DOHH2 (cell line): ENCODE data around the gene ATP10A.

Experiments used
- H3F3A ChIP-seq: fragments of 200-600 bp; sonication (generic), shearing (Covaris generic); 2 replicates; pipeline ENCODE4 v1.6.0; 2016; ENCODE audit warnings: antibody characterized with exemption, mild to moderate bottlenecking; ENCODE audit not compliant: control insufficient read depth, insufficient read depth
- H3K27ac ChIP-seq: fragments of 200-600 bp; sonication (generic); 2 replicates; pipeline ENCODE4 v1.5.1; 2014; ENCODE audit warnings: low read depth, mild to moderate bottlenecking, low read length, moderate library complexity
- H3K27me3 ChIP-seq: fragments of 200-600 bp; sonication (generic); 2 replicates; pipeline ENCODE4 v1.6.1; 2014; ENCODE audit warnings: mild to moderate bottlenecking, low read length, mixed read lengths; ENCODE audit not compliant: control insufficient read depth
- H3K36me3 ChIP-seq: fragments of 200-600 bp; sonication (generic); 2 replicates; pipeline ENCODE4 v1.6.1; 2014; ENCODE audit warnings: mild to moderate bottlenecking, low read length, moderate library complexity, mixed read lengths; ENCODE audit not compliant: control insufficient read depth
- H3K4me1 ChIP-seq: fragments of 200-600 bp; sonication (generic); 2 replicates; pipeline ENCODE4 v1.6.1; 2014; ENCODE audit warnings: mild to moderate bottlenecking, low read length, mixed read lengths; ENCODE audit not compliant: control insufficient read depth
- H3K4me2 ChIP-seq: fragments of 200-600 bp; sonication (generic); 2 replicates; pipeline ENCODE4 v1.6.0; 2014; ENCODE audit warnings: mild to moderate bottlenecking, low read length, moderate library complexity
- H3K4me3 ChIP-seq: fragments of 200-600 bp; sonication (generic); 2 replicates; pipeline ENCODE4 v1.5.1; 2014; ENCODE audit warnings: mild to moderate bottlenecking, low read length, mixed read lengths
- H3K79me2 ChIP-seq: fragments of 200-600 bp; sonication (generic); 2 replicates; pipeline ENCODE4 v1.6.1; 2014; ENCODE audit warnings: mild to moderate bottlenecking, low read length, mixed read lengths; ENCODE audit not compliant: control insufficient read depth
- H3K9me2 ChIP-seq: fragments of 200-600 bp; sonication (generic); replicated peaks from 2 replicates; pipeline ENCODE4 v1.6.1; 2014; ENCODE audit warnings: mild to moderate bottlenecking, low read length, mixed read lengths; ENCODE audit not compliant: control insufficient read depth
- H3K9me3 ChIP-seq: fragments of 200-600 bp; sonication (generic); 2 replicates; pipeline ENCODE4 v1.6.1; 2014; ENCODE audit warnings: antibody characterized with exemption, low read length, mixed read lengths; ENCODE audit not compliant: control insufficient read depth, insufficient read depth
- H4K20me1 ChIP-seq: fragments of 200-600 bp; sonication (generic); 2 replicates; pipeline ENCODE4 v1.6.0; 2014; ENCODE audit warnings: low read depth, mild to moderate bottlenecking, antibody characterized with exemption, low read length, moderate library complexity; ENCODE audit not compliant: control insufficient read depth, insufficient read depth
- CTCF ChIP-seq: fragments of 200-600 bp; sonication (generic); IDR thresholded peaks from one replicate; pipeline ENCODE4 v1.5.1; 2014; ENCODE audit warnings: antibody characterized with exemption, mild to moderate bottlenecking, low read depth, low read length; ENCODE audit not compliant: poor library complexity, severe bottlenecking
- EZH2phosphoT487 ChIP-seq: fragments of 200-600 bp; sonication (generic); IDR thresholded peaks from 2 replicates; pipeline ENCODE4 v1.6.1; 2017; ENCODE audit warnings: borderline replicate concordance, mild to moderate bottlenecking, antibody characterized with exemption, low read length, moderate library complexity, mixed read lengths

Gene ATP10A

GRCh38 chr15:25770031-25770430 is 93.1 kb downstream of the ATP10A start:
- H3K27me3 ChIP-seq: no peaks in the 10 kb centered on the region
- no peaks in the 10 kb centered on the region for H3K36me3 ChIP-seq
- H3K9me3 ChIP-seq: peaks cover 41% of the 10 kb centered on the region; the same call in 1 of the 2 replicates
- no peak overlapping the region for H3K4me2 ChIP-seq
- no peak overlapping the region for H3K4me3 ChIP-seq
- H3K4me1 ChIP-seq: no peaks in the 10 kb centered on the region
- H3F3A ChIP-seq: no peaks in the 10 kb centered on the region
- no peak for TF ChIP-seq EZH2phosphoT487
- no peak for TF ChIP-seq CTCF
- H4K20me1 ChIP-seq: no peaks in the 10 kb centered on the region
- no peak overlapping the region for H3K27ac ChIP-seq
- no peaks in the 10 kb centered on the region for H3K9me2 ChIP-seq
- no peaks in the 10 kb centered on the region for H3K79me2 ChIP-seq

- Histone ChIP-seq H3K27me3 (no peaks in the 10 kb centered on the region), H3K36me3 (no peaks in the 10 kb centered on the region), H3K4me3 (no peak overlapping the region), H3K4me1 (no peaks in the 10 kb centered on the region), H3F3A (no peaks in the 10 kb centered on the region), H3K9me2 (no peaks in the 10 kb centered on the region), H3K27ac (no peak overlapping the region), H3K79me2 (no peaks in the 10 kb centered on the region), H3K4me2 (no peak overlapping the region), H4K20me1 (no peaks in the 10 kb centered on the region), H3K9me3 (peaks cover 45% of the 10 kb centered on the region; the same call in 1 of the 2 replicates)
- TF ChIP-seq CTCF: no peak
- TF ChIP-seq EZH2phosphoT487: no peak
Observed at GRCh38 chr15:25768271-25768670, 94.9 kb downstream of the ATP10A start.

GRCh38 chr15:25767356-25768151 is 95.6 kb downstream of the ATP10A start:
- no peaks in the 10 kb centered on the region for H4K20me1 ChIP-seq
- no peaks in the 10 kb centered on the region for H3K36me3 ChIP-seq
- no peaks in the 10 kb centered on the region for H3K4me1 ChIP-seq
- TF ChIP-seq CTCF: no peak
- no peak for TF ChIP-seq EZH2phosphoT487
- no peaks in the 10 kb centered on the region for H3F3A ChIP-seq
- H3K27ac ChIP-seq: no peak overlapping the region
- H3K9me3 ChIP-seq: peaks cover 38% of the 10 kb centered on the region; the same call in 1 of the 2 replicates
- no peaks in the 10 kb centered on the region for H3K79me2 ChIP-seq
- H3K4me2 ChIP-seq: no peak overlapping the region
- H3K9me2 ChIP-seq: no peaks in the 10 kb centered on the region
- no peak overlapping the region for H3K4me3 ChIP-seq
- no peaks in the 10 kb centered on the region for H3K27me3 ChIP-seq
